Suprapubic skin (tissue), 4 donors: ENCODE results near the gene LARP4B. TPM values are rescaled to one million over a fixed set of nuclear protein-coding genes. Genes with fewer than 3 reads are reported as not detected.

Source experiments
- DNase-seq, 2 donors: peaks; one replicate each; pipeline ENCODE4 v3.0.0-alpha.2; 2019; ENCODE audit warnings: low spot score in 2 of 2
- H3K27ac ChIP-seq: fragments of 200-600 bp; sonication (generic); one replicate; pipeline ENCODE4 v1.5.1; 2019
- H3K27me3 ChIP-seq: fragments of 200-600 bp; sonication (generic); one replicate; pipeline ENCODE4 v1.5.1; 2019
- H3K36me3 ChIP-seq: fragments of 200-600 bp; sonication (generic); one replicate; pipeline ENCODE4 v1.5.1; 2019
- H3K4me1 ChIP-seq: fragments of 200-600 bp; sonication (generic); one replicate; pipeline ENCODE4 v1.5.1; 2019
- H3K4me3 ChIP-seq: fragments of 200-600 bp; sonication (generic); one replicate; pipeline ENCODE4 v1.5.1; 2019; ENCODE audit warnings: mild to moderate bottlenecking
- H3K9me3 ChIP-seq: fragments of 200-600 bp; sonication (generic); one replicate; pipeline ENCODE4 v1.5.1; 2019
- CTCF ChIP-seq, 2 donors: fragments of 200-600 bp in 1 of 2; fragments of 450-650 bp in 1 of 2; sonication (generic) in 1 of 2; IDR thresholded peaks; one replicate each; pipeline ENCODE4 v1.5.1; 2016 to 2019; ENCODE audit warnings: antibody characterized with exemption in 2 of 2, mild to moderate bottlenecking in 1 of 2, moderate library complexity in 1 of 2
- EP300 ChIP-seq: sonication (generic); formaldehyde crosslinking; IDR thresholded peaks from one replicate; pipeline ENCODE4 v1.6.1; 2017; ENCODE audit warnings: antibody characterized with exemption
- POLR2A ChIP-seq, 2 donors: fragments of 450-650 bp; IDR thresholded peaks; one replicate each; pipeline ENCODE4 v1.6.1; 2017; ENCODE audit warnings: antibody characterized with exemption in 2 of 2, mild to moderate bottlenecking in 2 of 2, moderate library complexity in 2 of 2
- POLR2AphosphoS5 ChIP-seq, 3 donors: sonication (generic); formaldehyde crosslinking; IDR thresholded peaks; one replicate each; pipeline ENCODE4 v1.6.1; 2017; ENCODE audit warnings: antibody characterized with exemption in 3 of 3
- WGBS: methylation state at CpG from one replicate; pipeline ENCODE4 v1.1.5; 2018; 5-methylcytosine and 5-hydroxymethylcytosine counted together
- total RNA-seq, 4 donors: library from RNA; depleted of rRNA; stranded (reverse); fragments of >200 nt; gene quantifications; one replicate each; pipeline ENCODE4 v1.1.0, GENCODE V29; 2016

LARP4B gene
- total RNA-seq, 4 donors from 2014 or later, result 53.5 to 100 (median 69.7) TPM

GRCh38 chr10:760622-761021 lies 170.9 kb downstream of the LARP4B start:
- no peak for DNase-seq
- Histone ChIP-seq H3K27ac (no peak overlapping the region), H3K4me1 (no peaks in the 10 kb centered on the region), H3K36me3 (no peaks in the 10 kb centered on the region), H3K9me3 (peaks cover 16% of the 10 kb centered on the region), H3K27me3 (no peaks in the 10 kb centered on the region), H3K4me3 (no peak overlapping the region)
- 90% methylated on average over 2 of the region's 2 CpGs for WGBS
- TF ChIP-seq POLR2AphosphoS5 (IDR thresholded peaks at IDR 0.05) (no peak), POLR2A (IDR thresholded peaks at IDR 0.05) (no peak), EP300 (no peak), CTCF (IDR thresholded peaks at IDR 0.05) (no peak)

GRCh38 chr10:759898-760477 lies 171.5 kb downstream of the LARP4B start:
- DNase-seq, result no peak
- Histone ChIP-seq H3K27ac (no peak overlapping the region), H3K27me3 (no peaks in the 10 kb centered on the region), H3K36me3 (no peaks in the 10 kb centered on the region), H3K9me3 (peaks cover 16% of the 10 kb centered on the region), H3K4me1 (no peaks in the 10 kb centered on the region), H3K4me3 (no peak overlapping the region)
- 90% methylated on average over 3 of the region's 5 CpGs for WGBS
- no peak for TF ChIP-seq POLR2A (IDR thresholded peaks at IDR 0.05)
- TF ChIP-seq POLR2AphosphoS5 (IDR thresholded peaks at IDR 0.05), result no peak
- TF ChIP-seq CTCF (IDR thresholded peaks at IDR 0.05), result no peak
- TF ChIP-seq EP300, result no peak

Other genes starting within 250 kb of the LARP4B start
- 10 to 100 TPM in 3 of 4 donors, 1 to 10 TPM in 1; 6.7 to 23.3 (median 14.7) TPM for gene DIP2C, start 242.0 kb downstream of the LARP4B start, total RNA-seq
- gene GTPBP4, start 56.7 kb upstream of the LARP4B start, total RNA-seq, result 10 to 100 TPM; 14.4 to 37.2 (median 28.5) TPM
- gene IDI2, start 94.2 kb upstream of the LARP4B start, total RNA-seq, result not detected
- gene IDI1, start 117.4 kb upstream of the LARP4B start, total RNA-seq, result 10 to 100 TPM; 32.0 to 62.1 (median 36.1) TPM
- gene WDR37, start 124.7 kb upstream of the LARP4B start, total RNA-seq, result 10 to 100 TPM; 13.1 to 32.7 (median 18.4) TPM